Activated CD8-positive, alpha-beta memory T cell treated with anti-CD3 and anti-CD28 coated beads for 48 hours (primary cell): ENCODE data around the gene GPR155.
A peak's percentile ranks its signal among the peaks of the same experiment; 100 is the strongest.
"Not testable (repeated sequence)": the region's sequence is repeated elsewhere in the genome, so short reads cannot be mapped to it uniquely, and the experiment has no call there.

ENCODE experiments used
- DNase-seq, 3 experiments: peaks; one replicate each; pipeline ENCODE4 v3.0.0-alpha.2; 2020; ENCODE audit warnings: low read depth in 2 of 3, low spot score in 2 of 3

GPR155 gene

GRCh38 chr2:174491947-174492346 lies 5.1 kb upstream of the GPR155 start:
- DNase-seq = no peak

- DNase-seq = no peak
Measured at GRCh38 chr2:174490051-174490450, 3.2 kb upstream of the GPR155 start.

- DNase-seq = not testable (repeated sequence)
Measured at GRCh38 chr2:174489520-174489919, 2.7 kb upstream of the GPR155 start.

GRCh38 chr2:174487820-174488162 lies 962 bp upstream of the GPR155 start:
- no peak for DNase-seq

- peak; percentile 90 to 96 (median 94) for DNase-seq
Measured at GRCh38 chr2:174487108-174487819, 435 bp upstream of the GPR155 start.

GRCh38 chr2:174485788-174486562 lies 854 bp downstream of the GPR155 start:
- peak in 1 of 3 experiments; percentile 22 for DNase-seq

- not testable (repeated sequence) for DNase-seq
Measured at GRCh38 chr2:174485045-174485444, 1.8 kb downstream of the GPR155 start.

GRCh38 chr2:174484573-174484972 lies 2.3 kb downstream of the GPR155 start:
- DNase-seq = no peak

- DNase-seq = no peak
Measured at GRCh38 chr2:174482854-174483253, 4.0 kb downstream of the GPR155 start.

GRCh38 chr2:174477759-174478158 lies 9.1 kb downstream of the GPR155 start:
- no peak for DNase-seq

GRCh38 chr2:174473796-174474195 lies 13.0 kb downstream of the GPR155 start:
- DNase-seq = no peak

GRCh38 chr2:174465327-174465726 lies 21.5 kb downstream of the GPR155 start:
- no peak for DNase-seq

- no peak for DNase-seq
Measured at GRCh38 chr2:174461221-174461620, 25.6 kb downstream of the GPR155 start.

- DNase-seq = no peak
Measured at GRCh38 chr2:174454566-174454965, 32.3 kb downstream of the GPR155 start.

GRCh38 chr2:174450021-174450816 lies 36.6 kb downstream of the GPR155 start:
- DNase-seq = no peak

GRCh38 chr2:174449033-174449432 lies 37.8 kb downstream of the GPR155 start:
- no peak for DNase-seq

- DNase-seq = no peak
Measured at GRCh38 chr2:174446531-174446930, 40.3 kb downstream of the GPR155 start.

GRCh38 chr2:174445248-174445647 lies 41.6 kb downstream of the GPR155 start:
- DNase-seq = no peak

- DNase-seq = no peak
Measured at GRCh38 chr2:174444761-174445160, 42.1 kb downstream of the GPR155 start.

- no peak for DNase-seq
Measured at GRCh38 chr2:174442546-174443510, 44.0 kb downstream of the GPR155 start.

- no peak for DNase-seq
Measured at GRCh38 chr2:174439950-174440349, 46.9 kb downstream of the GPR155 start.
